Muscle layer of duodenum (tissue), 2 donors: Measurements from ENCODE around the gene ADCY4.
A peak's percentile ranks its signal among the peaks of the same experiment; 100 is the strongest.
"Not testable (repeated sequence)": the region's sequence is repeated elsewhere in the genome, so short reads cannot be mapped to it uniquely, and the experiment has no call there.

Experiments used
- H3K27ac ChIP-seq: one replicate; pipeline ENCODE4 v1.7.0; 2013; ENCODE audit warnings: mild to moderate bottlenecking, low read length
- H3K27me3 ChIP-seq: one replicate; pipeline ENCODE4 v1.7.0; 2013; ENCODE audit warnings: low read depth, mild to moderate bottlenecking, control low read depth, low read length
- H3K36me3 ChIP-seq, 2 donors: one replicate each; pipeline ENCODE4 v1.7.0; 2013; ENCODE audit warnings: low read length in 2 of 2, control low read depth in 1 of 2, mild to moderate bottlenecking in 1 of 2; ENCODE audit not compliant: insufficient read depth in 2 of 2, control insufficient read depth in 1 of 2
- H3K4me1 ChIP-seq, 2 donors: one replicate each; pipeline ENCODE4 v1.7.0; 2013; ENCODE audit warnings: low read length in 2 of 2, mild to moderate bottlenecking in 2 of 2, control low read depth in 1 of 2, moderate library complexity in 1 of 2; ENCODE audit not compliant: insufficient read depth in 2 of 2, control insufficient read depth in 1 of 2
- H3K4me3 ChIP-seq, 2 donors: one replicate each; pipeline ENCODE4 v1.7.0; 2013; ENCODE audit warnings: low read length in 2 of 2, low read depth in 1 of 2, mild to moderate bottlenecking in 1 of 2
- H3K9me3 ChIP-seq, 2 donors: one replicate each; pipeline ENCODE4 v1.7.0; 2013; ENCODE audit warnings: low read length in 2 of 2, control low read depth in 1 of 2, mild to moderate bottlenecking in 1 of 2; ENCODE audit not compliant: control insufficient read depth in 1 of 2
- donor health status: healthy.

ADCY4 gene

GRCh38 chr14:24372701-24373416 is 38.0 kb upstream of the ADCY4 start:
- no peaks in the 10 kb centered on the region for H3K27me3 ChIP-seq
- H3K4me1 ChIP-seq = peaks cover 0 to 32% of the 10 kb centered on the region in 2 donors
- H3K27ac ChIP-seq = no peak overlapping the region
- H3K4me3 ChIP-seq = no peak overlapping the region
- peaks cover 5 to 44% of the 10 kb centered on the region in 2 donors for H3K36me3 ChIP-seq
- H3K9me3 ChIP-seq = no peaks in the 10 kb centered on the region

DNA sequence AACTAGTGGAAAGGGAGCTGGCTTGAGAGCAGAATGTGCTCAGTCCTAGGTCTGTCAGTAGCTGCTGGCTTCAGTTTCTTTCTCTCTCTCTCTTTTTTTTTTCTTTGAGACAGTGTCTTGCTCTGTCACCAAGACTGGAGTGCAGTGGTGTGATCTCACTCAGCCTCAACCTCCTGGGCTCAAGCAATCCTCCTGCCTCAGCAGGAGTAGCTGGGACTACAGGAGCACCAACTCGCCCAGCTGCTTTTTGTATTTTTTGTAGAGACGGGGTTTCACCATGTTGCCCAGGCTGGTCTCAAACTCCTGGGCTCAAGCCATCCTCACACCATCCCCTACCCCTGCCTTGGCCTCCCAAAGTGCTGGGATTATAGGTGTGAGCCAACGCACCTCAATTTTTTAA is 36.7 kb upstream of the ADCY4 start:
- not testable (repeated sequence) for H3K27ac ChIP-seq, H3K9me3 ChIP-seq

GRCh38 chr14:24370748-24371147 is 35.9 kb upstream of the ADCY4 start:
- Histone ChIP-seq H3K27me3 (no peaks in the 10 kb centered on the region), H3K4me1 (peaks cover 0 to 17% of the 10 kb centered on the region in 2 donors), H3K9me3 (no peaks in the 10 kb centered on the region), H3K27ac (no peak overlapping the region), H3K36me3 (peaks cover 5 to 34% of the 10 kb centered on the region in 2 donors), H3K4me3 (no peak overlapping the region)

More for the DNA sequence above, 36.7 kb upstream of the ADCY4 start:
- peaks cover 0 to 22% of the 10 kb centered on the region in 2 donors for H3K4me1 ChIP-seq
- not testable (repeated sequence) for H3K4me3 ChIP-seq, H3K27me3 ChIP-seq
- peaks cover 5 to 42% of the 10 kb centered on the region in 2 donors for H3K36me3 ChIP-seq

GRCh38 chr14:24369907-24370687 is 35.2 kb upstream of the ADCY4 start:
- Histone ChIP-seq H3K27me3 (no peaks in the 10 kb centered on the region), H3K36me3 (peaks cover 5 to 28% of the 10 kb centered on the region in 2 donors), H3K4me3 (no peak overlapping the region), H3K9me3 (no peaks in the 10 kb centered on the region), H3K27ac (no peak overlapping the region), H3K4me1 (peaks cover 6 to 22% of the 10 kb centered on the region in 2 donors)

GRCh38 chr14:24369463-24369862 is 34.6 kb upstream of the ADCY4 start:
- Histone ChIP-seq H3K27me3 (no peaks in the 10 kb centered on the region), H3K4me1 (peaks cover 7 to 25% of the 10 kb centered on the region in 2 donors), H3K4me3 (peak overlapping the region in 1 of 2 donors; percentile 79), H3K27ac (no peak overlapping the region), H3K36me3 (peaks cover 2 to 28% of the 10 kb centered on the region in 2 donors), H3K9me3 (no peaks in the 10 kb centered on the region)

DNA sequence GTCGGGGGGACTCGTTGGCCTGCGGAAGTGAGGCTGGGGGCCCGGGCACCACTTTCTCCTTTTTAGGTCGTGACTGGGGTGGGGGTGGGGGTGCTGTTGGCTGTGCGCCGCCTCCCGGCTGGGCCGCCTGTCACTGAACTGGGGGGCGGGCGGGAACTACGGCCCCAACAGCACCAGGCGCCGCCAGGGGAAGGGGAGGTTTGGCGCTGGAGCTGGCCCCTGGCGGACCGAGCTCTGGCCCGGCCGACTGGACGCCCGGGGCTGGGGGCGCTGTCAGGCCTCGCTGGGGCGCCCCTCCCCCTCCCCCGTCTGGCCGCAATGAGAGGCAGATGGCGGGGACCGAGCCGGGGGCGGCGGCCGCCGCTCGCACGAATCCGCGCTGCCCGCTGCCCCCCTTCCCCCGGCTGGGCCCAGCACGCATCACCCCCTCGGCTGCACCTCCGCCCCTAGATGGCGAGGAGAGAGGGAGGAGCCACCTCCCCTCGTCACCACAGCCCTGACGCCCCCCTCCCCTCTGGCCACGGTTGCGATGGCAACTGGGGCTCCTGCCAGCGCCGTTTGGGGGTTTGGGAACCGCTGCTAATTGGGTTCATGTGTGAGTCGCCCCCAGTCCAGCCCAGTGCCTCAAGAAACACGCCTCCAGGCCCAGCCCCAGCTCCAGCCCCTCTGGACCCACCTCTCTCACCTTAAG is 33.8 kb upstream of the ADCY4 start:
- H3K36me3 ChIP-seq = peaks cover 0 to 22% of the 10 kb centered on the region in 2 donors
- peaks cover 7 to 25% of the 10 kb centered on the region in 2 donors for H3K4me1 ChIP-seq
- no peaks in the 10 kb centered on the region for H3K27me3 ChIP-seq
- H3K4me3 ChIP-seq = peak overlapping the region; percentile 64 to 79
- H3K9me3 ChIP-seq = no peaks in the 10 kb centered on the region
- H3K27ac ChIP-seq = peak overlapping the region; percentile 82

GRCh38 chr14:24368212-24368561 is 33.3 kb upstream of the ADCY4 start:
- Histone ChIP-seq H3K36me3 (peaks cover 0 to 19% of the 10 kb centered on the region in 2 donors), H3K9me3 (no peaks in the 10 kb centered on the region), H3K4me1 (peaks cover 7 to 25% of the 10 kb centered on the region in 2 donors), H3K27ac (peak overlapping the region; percentile 82), H3K4me3 (peak overlapping the region; percentile 64 to 79), H3K27me3 (no peaks in the 10 kb centered on the region)

DNA sequence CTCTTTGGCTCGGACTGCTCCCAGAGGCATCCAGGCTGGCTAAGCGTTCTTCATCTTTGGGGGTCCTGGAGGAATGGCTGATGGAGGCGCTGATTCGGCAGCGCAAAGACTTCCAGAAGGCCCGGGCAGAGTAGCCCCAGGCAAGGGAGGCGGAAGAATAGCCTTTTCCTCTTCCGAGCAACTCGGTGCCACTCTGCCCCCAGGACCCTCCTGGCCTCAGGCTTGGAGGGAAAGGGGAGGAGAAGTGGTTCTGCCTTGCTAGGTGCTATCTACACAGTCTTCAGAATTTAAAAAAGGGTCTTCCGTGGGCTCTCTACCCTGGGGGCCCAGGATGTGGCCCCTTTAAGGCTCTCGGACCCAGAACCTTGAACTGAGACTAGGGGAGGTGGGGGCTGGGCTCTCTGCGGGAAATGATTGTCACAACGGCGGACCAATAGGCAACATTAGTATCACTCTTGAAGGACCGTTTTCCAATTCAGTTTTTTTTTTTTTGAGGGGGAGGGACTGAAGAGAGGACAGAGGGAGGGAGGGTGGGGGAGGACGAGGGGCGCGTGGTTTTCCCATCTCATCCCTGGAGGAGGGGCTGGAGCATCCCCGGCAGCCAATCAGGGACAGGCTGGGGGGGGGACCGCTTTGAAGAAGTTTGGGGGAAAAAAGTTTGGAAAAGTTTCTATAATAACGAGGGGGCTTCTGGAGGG is 32.8 kb upstream of the ADCY4 start, which contains the start of gene NFATC4:
Gene NFATC4, plus strand, starts transcription at position 671 of the 698 bp plus-strand sequence. CDS start 157 bp downstream, outside the sequence.
- peak within 1 kb of the TSS; percentile 95 for H3K27ac ChIP-seq
- no peaks in the 10 kb centered on the region for H3K27me3 ChIP-seq
- peak within 1 kb of the TSS; percentile 71 to 79 for H3K4me3 ChIP-seq
- peaks cover 0 to 14% of the 10 kb centered on the region in 2 donors for H3K36me3 ChIP-seq
- peaks cover 7 to 25% of the 10 kb centered on the region in 2 donors for H3K4me1 ChIP-seq
- no peaks in the 10 kb centered on the region for H3K9me3 ChIP-seq

DNA sequence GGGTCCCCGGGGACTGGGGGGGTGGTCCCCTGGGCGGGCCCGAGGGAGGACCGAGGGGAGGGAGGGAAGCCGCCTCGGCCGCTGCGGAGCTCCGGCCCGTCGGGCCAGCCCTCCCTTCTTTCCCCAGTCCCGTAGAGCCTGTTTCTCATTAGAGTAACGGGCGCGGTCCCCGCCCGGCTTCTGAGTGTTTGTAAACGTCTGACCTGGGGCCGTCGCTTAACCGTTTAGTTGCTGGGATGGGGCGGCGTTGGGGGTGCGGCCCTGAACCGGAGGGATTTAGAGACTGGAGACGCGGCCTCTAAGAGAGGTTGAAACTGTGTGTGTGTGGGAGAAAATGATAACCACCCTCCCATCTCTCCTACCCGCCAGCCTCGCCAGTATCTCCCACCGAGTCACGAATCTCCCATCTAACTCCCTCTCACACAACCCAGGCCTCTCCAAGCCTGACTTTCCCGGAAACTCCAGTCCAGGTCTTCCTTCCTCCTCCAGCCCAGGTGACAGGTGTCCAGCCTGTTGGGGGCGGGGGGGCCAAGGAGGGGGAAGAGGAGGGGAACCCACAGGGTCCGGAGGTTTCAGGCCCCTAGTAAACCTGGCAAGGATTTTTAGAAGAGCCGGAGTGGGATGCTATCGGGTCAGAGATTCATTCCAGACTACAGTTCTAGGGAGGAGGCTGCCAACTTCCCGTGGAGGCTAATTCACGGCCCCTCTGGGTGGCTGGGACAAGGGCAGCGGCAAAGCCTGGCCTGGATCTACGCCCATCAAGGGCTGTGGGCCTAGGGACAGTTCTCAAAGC is 32.0 kb upstream of the ADCY4 start:
- no peaks in the 10 kb centered on the region for H3K27me3 ChIP-seq
- peak overlapping the region; percentile 71 to 79 for H3K4me3 ChIP-seq
- peaks cover 7 to 18% of the 10 kb centered on the region in 2 donors for H3K4me1 ChIP-seq
- H3K36me3 ChIP-seq = peaks cover 0 to 7% of the 10 kb centered on the region in 2 donors
- no peaks in the 10 kb centered on the region for H3K9me3 ChIP-seq
- peak overlapping the region; percentile 95 for H3K27ac ChIP-seq

GRCh38 chr14:24366413-24366720 is 31.5 kb upstream of the ADCY4 start:
- Histone ChIP-seq H3K9me3 (no peaks in the 10 kb centered on the region), H3K4me1 (peaks cover 7 to 16% of the 10 kb centered on the region in 2 donors), H3K27ac (peak overlapping the region; percentile 95), H3K27me3 (no peaks in the 10 kb centered on the region), H3K4me3 (peak overlapping the region; percentile 71 to 79), H3K36me3 (peaks cover 0 to 4% of the 10 kb centered on the region in 2 donors)
